Measurements from ENCODE around the gene CDC42SE2.

- TF ChIP-seq CTCF (conservative IDR thresholded peaks at IDR 0.05 in 1 of 2, IDR thresholded peaks at IDR 0.05 in 1 of 2; ENCODE audit: extremely low read depth in 1 of 2, insufficient read depth in 1 of 2, low read depth in 1 of 2, low read length in 2 of 2) (no peak), EZH2 (IDR thresholded peaks at IDR 0.05; ENCODE audit: borderline replicate concordance, low read length) (no peak)
Observed at GRCh38 chr5:131321066-131321465, 57.2 kb downstream of the CDC42SE2 start.
